Measurements from ENCODE around the gene PTPRN2. TPM values are rescaled to one million over a fixed set of nuclear protein-coding genes. Genes with fewer than 3 reads are reported as not detected.

The PTPRN2 gene
- total and polyA plus RNA-seq, 2 of the 8 experiments (the other 6 are each of a cell fraction or from before 2014, with no cell fraction given): 2.6 to 4.5 TPM

DNA sequence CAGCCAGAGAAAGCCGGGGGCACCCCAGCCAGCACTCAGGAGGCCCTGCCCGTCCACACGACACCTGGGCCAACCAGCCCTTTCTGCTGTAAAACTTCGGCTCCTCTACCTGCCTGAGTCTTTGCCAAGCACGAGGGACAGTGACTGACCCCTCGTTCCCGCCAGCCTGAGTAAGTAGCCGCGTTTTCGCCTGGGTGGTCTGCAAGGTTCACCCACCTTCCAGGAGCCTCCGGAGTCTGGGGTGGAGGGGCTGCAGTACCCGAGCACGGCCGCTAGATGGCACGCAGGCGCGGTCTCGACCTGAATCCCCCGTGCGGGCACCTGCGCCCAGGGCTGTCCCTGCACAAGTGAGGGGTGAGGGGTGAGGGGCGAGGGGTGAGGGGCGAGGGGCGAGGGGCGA is 192.7 kb downstream of the PTPRN2 start:
- no peaks in the 10 kb centered on the region for H3K27me3 ChIP-seq (replicated peaks in 1 of 4; ENCODE audit: control insufficient read depth in 3 of 4, extremely low read depth in 1 of 4, insufficient read depth in 3 of 4, low read length in 3 of 4)
- CTCF ChIA-PET (ENCODE audit: partially characterized antibody): no interaction called here
- no peak overlapping the region; the same call in 1 of the 2 replicates for H4K8ac ChIP-seq (ENCODE audit: extremely low read depth, insufficient read depth, low read length)
- H3K23me2 ChIP-seq (ENCODE audit: low read depth, low read length): no peaks in the 10 kb centered on the region
- H2AFZ ChIP-seq (ENCODE audit: low read length): peak overlapping the region; percentile 90
- no peak overlapping the region; the same call in 1 of the 2 replicates for H3K18ac ChIP-seq (ENCODE audit: extremely low read depth, low read length)
- H3K36me3 ChIP-seq (ENCODE audit: control insufficient read depth in 2 of 4, insufficient read depth in 4 of 4, low read length in 3 of 4): no peaks in the 10 kb centered on the region
- peak overlapping the region; percentile 50; the same call in 1 of the 2 replicates for H2BK12ac ChIP-seq (ENCODE audit: low read depth, low read length)
- H4K20me1 ChIP-seq (replicated peaks in 1 of 2; ENCODE audit: control insufficient read depth in 1 of 2, insufficient read depth in 2 of 2, low read length in 2 of 2): no peaks in the 10 kb centered on the region
- H2BK5ac ChIP-seq (ENCODE audit: low read depth, low read length): 0 out of 2 replicates have a peak overlapping the region, but pooled peaks have one; percentile 35
- no peak overlapping the region; a peak in 1 of 4 replicates for H3K4me2 ChIP-seq (ENCODE audit: insufficient read depth in 1 of 2, low read depth in 2 of 2, low read length in 2 of 2)
- H3K23ac ChIP-seq (ENCODE audit: insufficient read length): no peak overlapping the region
- no peak overlapping the region for H4K91ac ChIP-seq (replicated peaks; ENCODE audit: insufficient read length, low read length)
- peak; percentile 25 to 98 for DNase-seq (ENCODE audit: low read depth in 1 of 2, low spot score in 2 of 2)
- H3K79me2 ChIP-seq (ENCODE audit: control insufficient read depth in 1 of 2, insufficient read depth in 2 of 2, low read length in 2 of 2): no peaks in the 10 kb centered on the region
- H3K79me1 ChIP-seq (ENCODE audit: low read depth, low read length): no peaks in the 10 kb centered on the region
- H3K56ac ChIP-seq (replicated peaks; ENCODE audit: insufficient read length, low read depth, low read length): no peak overlapping the region
- peaks cover 0 to 12% (median 6%) of the 10 kb centered on the region in 4 experiments; a peak in 4 of 7 replicates for H3K4me1 ChIP-seq (replicated peaks in 1 of 4; ENCODE audit: control insufficient read depth in 3 of 4, insufficient read depth in 4 of 4, low read length in 3 of 4)
- no peak overlapping the region for H2AK5ac ChIP-seq (ENCODE audit: low read depth, low read length)
- no peak overlapping the region for H2BK120ac ChIP-seq (replicated peaks; ENCODE audit: low read depth, low read length)
- no peak overlapping the region for H3K14ac ChIP-seq (ENCODE audit: insufficient read length)
- H3K4ac ChIP-seq (replicated peaks; ENCODE audit: insufficient read length, low read depth, low read length): no peak overlapping the region
- H3K27ac ChIP-seq (ENCODE audit: low read depth, low read length): no peak overlapping the region
- no peak overlapping the region for H4K5ac ChIP-seq (ENCODE audit: insufficient read length, low read depth, low read length)
- WGBS, 2 experiments (ENCODE audit: extremely low coverage in 1 of 2, insufficient coverage in 1 of 2, insufficient read length in 1 of 2, insufficient replicate concordance in 2 of 2, low coverage in 1 of 2, low lambda C conversion rate in 2 of 2, missing lambda C conversion rate in 1 of 2): 25% methylated on average over 21 of the region's 25 CpGs; no CpG with 5 or more reads in 1 of the 2 experiments
- no peak overlapping the region for H2BK20ac ChIP-seq (ENCODE audit: low read length)
- POLR2A ChIA-PET (ENCODE audit: partially characterized antibody): no interaction called here
- no peaks in the 10 kb centered on the region; a peak in 1 of 4 replicates for H3K9me3 ChIP-seq (ENCODE audit: insufficient read depth in 2 of 2, low read depth in 1 of 2, low read length in 1 of 2)
- H3K4me3 ChIP-seq (ENCODE audit: extremely low read depth in 1 of 4, insufficient read depth in 2 of 4, low read depth in 3 of 4, low read length in 4 of 4): no peak overlapping the region
- no peak overlapping the region for H3K9ac ChIP-seq (replicated peaks in 1 of 4; ENCODE audit: extremely low read depth in 1 of 4, low read depth in 3 of 4, low read length in 3 of 4)
- no peak for FAIRE-seq
- H2BK15ac ChIP-seq (ENCODE audit: low read length): 0 out of 2 replicates have a peak overlapping the region, but pooled peaks have one; percentile 61
- TF ChIP-seq POLR2AphosphoS5 (IDR thresholded peaks at IDR 0.05; ENCODE audit: low read depth, low read length) (no peak), TAF1 (IDR thresholded peaks at IDR 0.05; ENCODE audit: low read depth, low read length) (0 out of 2 replicates have a peak, but pooled peaks have one; percentile 19), RAD21 (IDR thresholded peaks at IDR 0.05 in 1 of 2, conservative IDR thresholded peaks at IDR 0.05 in 1 of 2; ENCODE audit: low read depth in 2 of 2, low read length in 2 of 2) (peak; percentile 61 to 71), YY1 (IDR thresholded peaks at IDR 0.05; ENCODE audit: low read depth, low read length) (no peak), POLR2A (IDR thresholded peaks at IDR 0.05; ENCODE audit: control extremely low read depth in 1 of 2, low read depth in 2 of 2, low read length in 2 of 2) (no peak)
- TF ChIP-seq, protein P1, sequence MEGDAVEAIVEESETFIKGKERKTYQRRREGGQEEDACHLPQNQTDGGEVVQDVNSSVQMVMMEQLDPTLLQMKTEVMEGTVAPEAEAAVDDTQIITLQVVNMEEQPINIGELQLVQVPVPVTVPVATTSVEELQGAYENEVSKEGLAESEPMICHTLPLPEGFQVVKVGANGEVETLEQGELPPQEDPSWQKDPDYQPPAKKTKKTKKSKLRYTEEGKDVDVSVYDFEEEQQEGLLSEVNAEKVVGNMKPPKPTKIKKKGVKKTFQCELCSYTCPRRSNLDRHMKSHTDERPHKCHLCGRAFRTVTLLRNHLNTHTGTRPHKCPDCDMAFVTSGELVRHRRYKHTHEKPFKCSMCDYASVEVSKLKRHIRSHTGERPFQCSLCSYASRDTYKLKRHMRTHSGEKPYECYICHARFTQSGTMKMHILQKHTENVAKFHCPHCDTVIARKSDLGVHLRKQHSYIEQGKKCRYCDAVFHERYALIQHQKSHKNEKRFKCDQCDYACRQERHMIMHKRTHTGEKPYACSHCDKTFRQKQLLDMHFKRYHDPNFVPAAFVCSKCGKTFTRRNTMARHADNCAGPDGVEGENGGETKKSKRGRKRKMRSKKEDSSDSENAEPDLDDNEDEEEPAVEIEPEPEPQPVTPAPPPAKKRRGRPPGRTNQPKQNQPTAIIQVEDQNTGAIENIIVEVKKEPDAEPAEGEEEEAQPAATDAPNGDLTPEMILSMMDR (IDR thresholded peaks at IDR 0.05; ENCODE audit: control extremely low read depth in 1 of 3, insufficient read depth in 1 of 3, low read depth in 1 of 3, low read length in 3 of 3): peak; percentile 78 to 95 (median 90)
- TF ChIP-seq, protein P2, sequence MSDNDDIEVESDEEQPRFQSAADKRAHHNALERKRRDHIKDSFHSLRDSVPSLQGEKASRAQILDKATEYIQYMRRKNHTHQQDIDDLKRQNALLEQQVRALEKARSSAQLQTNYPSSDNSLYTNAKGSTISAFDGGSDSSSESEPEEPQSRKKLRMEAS (IDR thresholded peaks at IDR 0.05): peak; percentile 72
- TF ChIP-seq, protein P3, sequence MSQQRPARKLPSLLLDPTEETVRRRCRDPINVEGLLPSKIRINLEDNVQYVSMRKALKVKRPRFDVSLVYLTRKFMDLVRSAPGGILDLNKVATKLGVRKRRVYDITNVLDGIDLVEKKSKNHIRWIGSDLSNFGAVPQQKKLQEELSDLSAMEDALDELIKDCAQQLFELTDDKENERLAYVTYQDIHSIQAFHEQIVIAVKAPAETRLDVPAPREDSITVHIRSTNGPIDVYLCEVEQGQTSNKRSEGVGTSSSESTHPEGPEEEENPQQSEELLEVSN (IDR thresholded peaks at IDR 0.05): peak; percentile 90

Data from H1 (cell line).